ENCODE measurements around the gene TBC1D22A.
"Not testable (repeated sequence)": the region's sequence is repeated elsewhere in the genome, so short reads cannot be mapped to it uniquely, and the experiment has no call there.

Gene TBC1D22A

DNA sequence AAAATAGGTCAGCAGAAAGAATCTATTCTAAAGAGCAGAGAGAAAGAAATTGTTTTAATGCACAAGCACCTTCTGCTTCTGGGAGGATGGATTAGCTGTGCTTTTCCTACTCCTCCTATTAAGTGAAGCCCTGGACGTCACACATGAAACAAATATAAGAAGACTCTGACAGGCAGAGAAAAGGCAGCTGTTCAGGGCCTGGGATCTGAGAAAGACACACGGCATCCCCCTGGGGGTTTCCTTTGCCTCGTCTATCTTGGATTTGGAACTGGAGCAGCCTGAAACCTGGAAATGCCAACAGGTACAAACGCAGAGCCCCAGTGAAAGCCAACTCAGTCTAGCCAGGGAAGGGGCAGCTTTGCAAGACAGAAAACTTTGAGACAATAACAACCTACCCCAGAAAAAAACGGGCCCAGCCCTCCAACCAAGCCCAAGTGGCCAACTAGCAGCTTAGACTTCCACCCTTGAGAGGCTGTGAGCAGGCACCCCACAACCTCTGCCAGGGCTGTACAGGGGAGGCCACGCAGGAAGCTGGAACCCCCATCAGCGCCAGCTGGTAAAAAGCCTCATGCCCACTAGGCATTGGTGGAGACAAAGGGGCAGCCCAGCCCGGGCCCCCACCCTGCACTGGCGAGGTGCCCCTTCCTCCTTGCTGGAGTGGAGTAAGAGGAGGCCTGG is 31.7 kb upstream of the TBC1D22A start:
- H3K4me3 ChIP-seq (ENCODE audit: low read length) = no peak overlapping the region
- H3K4me2 ChIP-seq (ENCODE audit: low read length) = no peak overlapping the region
- peaks cover 26% of the 10 kb centered on the region for H3K4me1 ChIP-seq (ENCODE audit: control insufficient read depth, insufficient read depth, low read length)
- H3K27me3 ChIP-seq (ENCODE audit: control insufficient read depth, insufficient read depth, low read length) = no peaks in the 10 kb centered on the region
- H3K36me3 ChIP-seq (ENCODE audit: insufficient read depth, low read length) = no peaks in the 10 kb centered on the region
- no peak overlapping the region for H3K9ac ChIP-seq (ENCODE audit: low read depth, low read length)
- H3K9me3 ChIP-seq (replicated peaks; ENCODE audit: low read length) = no peaks in the 10 kb centered on the region

DNA sequence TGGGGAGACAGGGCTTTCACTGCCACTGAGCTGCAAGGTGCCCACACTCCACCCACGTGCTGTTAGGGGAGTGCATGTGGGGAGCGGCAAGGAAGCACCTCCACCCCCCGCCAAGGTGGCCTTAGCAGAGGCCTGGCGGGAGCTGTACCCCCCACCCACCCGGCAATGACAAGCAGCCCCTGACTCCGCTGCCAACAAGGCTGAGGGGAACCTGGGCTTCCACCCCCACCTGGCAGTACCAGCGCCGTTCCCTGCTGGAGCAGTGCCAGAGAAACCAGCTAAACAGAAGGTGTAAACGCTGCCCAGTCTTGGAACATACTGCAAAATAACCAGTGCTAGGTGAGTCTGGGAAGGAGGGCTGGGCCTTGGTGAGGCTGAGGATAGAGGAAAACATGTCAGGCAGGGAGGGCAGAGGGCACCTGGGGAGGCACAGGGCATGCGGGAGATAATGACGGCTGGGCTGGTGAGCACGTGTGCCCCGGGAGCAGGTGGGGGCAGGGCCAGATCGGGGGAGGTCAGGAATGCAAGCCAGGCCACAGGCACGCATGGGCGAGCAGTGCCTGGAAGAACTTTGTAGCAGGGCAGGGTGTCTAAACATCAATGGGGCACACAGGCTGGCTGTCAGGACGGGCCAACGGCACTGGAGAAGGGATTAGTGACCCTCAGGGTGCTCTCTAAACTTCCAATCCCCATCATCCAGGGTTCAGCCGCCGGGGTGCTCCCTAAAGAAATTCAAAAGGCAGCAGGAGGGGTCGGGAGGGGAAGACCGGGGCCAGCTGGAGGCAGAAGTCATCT is 31.0 kb upstream of the TBC1D22A start:
- Histone ChIP-seq H3K4me1 (ENCODE audit: control insufficient read depth, insufficient read depth, low read length) (peaks cover 27% of the 10 kb centered on the region), H3K9me3 (replicated peaks; ENCODE audit: low read length) (no peaks in the 10 kb centered on the region), H3K9ac (ENCODE audit: low read depth, low read length) (no peak overlapping the region), H3K4me3 (ENCODE audit: low read length) (no peak overlapping the region), H3K27me3 (ENCODE audit: control insufficient read depth, insufficient read depth, low read length) (no peaks in the 10 kb centered on the region), H3K4me2 (ENCODE audit: low read length) (no peak overlapping the region), H3K36me3 (ENCODE audit: insufficient read depth, low read length) (no peaks in the 10 kb centered on the region)

DNA sequence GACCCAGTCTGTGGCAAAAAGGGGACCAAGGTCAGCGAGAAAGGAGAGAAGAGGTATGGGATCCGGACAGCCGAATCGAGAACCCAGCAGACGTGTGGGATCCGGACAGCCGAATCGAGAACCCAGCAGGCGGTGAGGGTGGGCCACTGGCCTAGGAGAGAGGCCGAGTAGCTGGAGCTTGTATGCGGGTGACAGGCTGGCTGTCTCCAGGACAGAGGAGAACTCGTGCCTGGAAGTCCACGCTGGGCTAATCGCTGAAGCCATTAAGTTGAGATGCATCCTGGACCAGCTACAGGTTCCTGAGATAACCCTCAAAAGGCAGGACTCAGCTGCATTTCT is 30.4 kb upstream of the TBC1D22A start:
- Histone ChIP-seq H3K4me2 (ENCODE audit: low read length) (no peak overlapping the region), H3K9ac (ENCODE audit: low read depth, low read length) (no peak overlapping the region), H3K36me3 (ENCODE audit: insufficient read depth, low read length) (no peaks in the 10 kb centered on the region), H3K27me3 (ENCODE audit: control insufficient read depth, insufficient read depth, low read length) (no peaks in the 10 kb centered on the region), H3K4me1 (ENCODE audit: control insufficient read depth, insufficient read depth, low read length) (peaks cover 30% of the 10 kb centered on the region), H3K9me3 (replicated peaks; ENCODE audit: low read length) (no peaks in the 10 kb centered on the region), H3K4me3 (ENCODE audit: low read length) (no peak overlapping the region)

DNA sequence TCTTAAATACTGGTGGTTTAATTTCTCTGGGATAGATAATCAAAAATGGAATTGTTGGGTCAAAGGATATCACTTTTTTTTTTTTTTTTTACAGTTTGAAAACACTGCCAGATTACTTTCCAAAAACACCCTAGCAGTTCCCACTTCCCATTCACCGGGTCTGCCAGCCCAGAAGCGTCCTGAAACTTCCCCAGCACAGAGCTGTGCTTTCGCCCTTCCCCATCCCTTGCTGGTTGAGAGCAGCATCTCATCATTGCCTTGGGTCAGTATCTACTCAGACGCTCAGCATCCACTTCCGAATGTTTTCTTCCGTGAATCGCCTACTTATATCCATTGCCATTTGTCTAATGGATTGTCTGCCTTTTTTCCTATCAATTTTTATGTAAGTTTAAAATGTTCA is 29.9 kb upstream of the TBC1D22A start:
- Histone ChIP-seq H3K36me3 (ENCODE audit: insufficient read depth, low read length) (no peaks in the 10 kb centered on the region), H3K4me3 (ENCODE audit: low read length) (no peak overlapping the region), H3K9me3 (replicated peaks; ENCODE audit: low read length) (no peaks in the 10 kb centered on the region), H3K4me1 (ENCODE audit: control insufficient read depth, insufficient read depth, low read length) (peaks cover 30% of the 10 kb centered on the region), H3K27me3 (ENCODE audit: control insufficient read depth, insufficient read depth, low read length) (no peaks in the 10 kb centered on the region), H3K9ac (ENCODE audit: low read depth, low read length) (no peak overlapping the region), H3K4me2 (ENCODE audit: low read length) (no peak overlapping the region)

DNA sequence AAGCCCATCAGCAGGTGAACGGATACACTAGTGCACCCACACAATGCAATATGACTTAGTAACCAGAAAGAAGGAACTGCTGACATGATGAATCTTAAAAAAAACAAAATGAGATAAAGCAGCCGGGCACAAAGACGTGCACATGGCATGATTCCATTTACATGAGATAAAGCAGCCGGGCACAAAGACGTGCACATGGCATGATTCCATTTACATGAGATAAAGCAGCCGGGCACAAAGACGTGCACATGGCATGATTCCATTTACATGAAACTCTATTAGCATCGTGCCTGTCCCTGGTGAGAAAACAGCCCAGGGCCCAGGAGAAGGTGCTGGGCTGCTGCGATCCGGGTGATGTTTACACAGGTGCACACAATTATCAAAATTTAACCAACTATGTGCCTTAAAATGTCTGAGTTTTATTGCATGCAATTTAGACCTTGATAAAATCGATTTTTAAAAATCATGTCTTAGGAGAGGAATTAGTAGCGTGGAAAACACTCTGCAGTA is 28.2 kb upstream of the TBC1D22A start:
- H3K4me1 ChIP-seq (ENCODE audit: control insufficient read depth, insufficient read depth, low read length) = peaks cover 37% of the 10 kb centered on the region

DNA sequence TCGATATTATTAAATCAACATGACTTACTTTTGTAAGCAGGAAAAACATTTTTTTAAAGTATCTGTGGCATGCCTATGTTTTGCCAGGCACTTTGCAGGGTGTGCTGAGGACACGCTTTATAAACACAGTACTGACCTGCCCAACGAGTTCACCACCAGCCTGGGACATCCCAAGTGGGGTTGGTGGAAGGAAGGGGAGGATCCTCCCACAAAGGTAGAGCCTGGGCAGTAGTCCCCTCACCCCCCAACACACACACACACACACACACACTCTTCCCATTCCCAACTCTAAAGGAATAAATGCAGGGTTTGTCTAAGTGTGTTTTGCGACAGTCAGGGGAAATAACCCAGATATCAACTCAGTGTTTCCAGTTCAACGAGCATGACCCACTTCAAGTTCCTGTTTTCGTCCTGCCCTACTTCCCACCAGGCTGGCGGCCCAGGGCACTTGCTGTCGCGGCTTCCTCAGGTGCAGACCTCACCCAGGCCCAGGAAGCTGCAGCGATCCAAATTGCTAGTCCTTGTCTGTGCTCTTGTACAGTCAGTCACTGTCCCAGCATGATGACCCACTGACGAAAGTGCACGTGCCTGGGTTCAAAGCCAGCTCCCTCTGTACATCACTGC is 27.5 kb upstream of the TBC1D22A start:
- Histone ChIP-seq H3K9me3 (replicated peaks; ENCODE audit: low read length) (no peaks in the 10 kb centered on the region), H3K36me3 (ENCODE audit: insufficient read depth, low read length) (no peaks in the 10 kb centered on the region), H3K4me1 (ENCODE audit: control insufficient read depth, insufficient read depth, low read length) (peaks cover 42% of the 10 kb centered on the region), H3K9ac (ENCODE audit: low read depth, low read length) (no peak overlapping the region), H3K4me2 (ENCODE audit: low read length) (peak overlapping the region; percentile 48), H3K4me3 (ENCODE audit: low read length) (no peak overlapping the region), H3K27me3 (ENCODE audit: control insufficient read depth, insufficient read depth, low read length) (no peaks in the 10 kb centered on the region)

More for the DNA sequence above, 28.2 kb upstream of the TBC1D22A start:
- not testable (repeated sequence) for H3K36me3 ChIP-seq (ENCODE audit: insufficient read depth, low read length); H3K9me3 ChIP-seq (replicated peaks; ENCODE audit: low read length); H3K27me3 ChIP-seq (ENCODE audit: control insufficient read depth, insufficient read depth, low read length); H3K9ac ChIP-seq (ENCODE audit: low read depth, low read length); H3K4me3 ChIP-seq (ENCODE audit: low read length)
- peak overlapping the region; percentile 48 for H3K4me2 ChIP-seq (ENCODE audit: low read length)

DNA sequence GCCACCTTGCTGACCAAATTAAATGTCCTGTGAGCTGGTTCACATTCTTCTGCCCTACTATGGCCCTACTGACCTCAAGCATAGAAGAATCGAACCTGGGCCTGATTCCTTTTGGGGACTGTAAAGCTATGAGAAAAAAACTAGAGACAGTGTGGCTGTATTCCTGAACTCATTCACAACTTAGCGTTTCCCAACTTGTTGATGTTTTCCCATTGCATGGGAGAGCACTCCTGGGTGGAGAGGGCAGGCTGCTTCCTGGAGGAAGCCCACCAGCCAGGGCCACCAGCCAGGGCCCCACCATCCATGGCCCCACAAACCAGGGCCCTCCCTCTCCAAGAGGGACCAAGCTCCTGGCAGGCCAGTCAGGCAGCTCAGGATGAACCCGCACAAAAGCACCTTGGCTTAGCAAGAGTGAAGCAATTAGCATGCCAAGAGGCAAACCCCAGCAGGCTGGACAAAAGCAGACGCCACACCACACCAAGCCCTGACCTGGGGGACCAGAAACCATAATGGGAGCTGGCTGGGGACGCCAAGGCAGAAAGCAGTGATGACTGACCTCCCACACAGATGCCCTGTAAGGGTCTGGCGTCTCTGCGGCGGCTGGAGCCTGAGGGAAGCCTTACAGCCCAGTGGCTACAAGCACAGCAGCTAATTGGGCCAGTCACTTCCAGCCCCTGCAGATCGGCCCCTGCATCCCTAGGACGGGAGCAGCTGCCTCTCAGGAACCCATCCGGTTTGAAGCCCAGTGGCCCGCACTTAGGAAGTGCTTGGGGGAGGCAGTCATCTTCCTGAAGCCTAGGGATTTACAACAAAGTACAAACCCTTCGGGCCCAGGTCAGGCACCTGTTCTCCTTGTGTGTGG is 26.5 kb upstream of the TBC1D22A start:
- Histone ChIP-seq H3K36me3 (ENCODE audit: insufficient read depth, low read length) (no peaks in the 10 kb centered on the region), H3K9me3 (replicated peaks; ENCODE audit: low read length) (no peaks in the 10 kb centered on the region), H3K4me2 (ENCODE audit: low read length) (peak overlapping the region; percentile 76), H3K4me3 (ENCODE audit: low read length) (no peak overlapping the region), H3K9ac (ENCODE audit: low read depth, low read length) (no peak overlapping the region), H3K4me1 (ENCODE audit: control insufficient read depth, insufficient read depth, low read length) (peaks cover 42% of the 10 kb centered on the region), H3K27me3 (ENCODE audit: control insufficient read depth, insufficient read depth, low read length) (no peaks in the 10 kb centered on the region)

DNA sequence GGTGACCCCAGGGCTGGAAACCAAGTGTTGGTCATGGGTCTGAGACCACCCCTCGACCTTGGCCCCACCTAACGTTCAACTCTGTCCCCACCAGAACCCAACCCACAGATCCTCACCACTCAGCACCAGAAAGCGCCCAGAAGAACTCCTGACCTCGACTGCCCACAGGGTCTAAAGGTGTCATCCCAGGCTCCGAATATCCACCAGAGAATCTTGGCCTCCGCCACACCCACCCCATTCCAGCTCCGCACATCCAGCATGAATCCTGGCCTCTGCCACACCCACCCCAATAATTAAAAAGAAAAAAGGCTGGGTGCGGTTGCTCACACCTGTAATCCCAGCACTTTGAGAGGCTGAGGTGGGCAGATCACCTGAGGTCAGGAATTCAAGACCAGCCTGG is 25.7 kb upstream of the TBC1D22A start:
- Histone ChIP-seq H3K4me3 (ENCODE audit: low read length) (peak overlapping the region; percentile 68), H3K4me1 (ENCODE audit: control insufficient read depth, insufficient read depth, low read length) (peaks cover 42% of the 10 kb centered on the region), H3K27me3 (ENCODE audit: control insufficient read depth, insufficient read depth, low read length) (no peaks in the 10 kb centered on the region), H3K9ac (ENCODE audit: low read depth, low read length) (peak overlapping the region; percentile 78), H3K36me3 (ENCODE audit: insufficient read depth, low read length) (no peaks in the 10 kb centered on the region), H3K9me3 (replicated peaks; ENCODE audit: low read length) (no peaks in the 10 kb centered on the region), H3K4me2 (ENCODE audit: low read length) (peak overlapping the region; percentile 76)

DNA sequence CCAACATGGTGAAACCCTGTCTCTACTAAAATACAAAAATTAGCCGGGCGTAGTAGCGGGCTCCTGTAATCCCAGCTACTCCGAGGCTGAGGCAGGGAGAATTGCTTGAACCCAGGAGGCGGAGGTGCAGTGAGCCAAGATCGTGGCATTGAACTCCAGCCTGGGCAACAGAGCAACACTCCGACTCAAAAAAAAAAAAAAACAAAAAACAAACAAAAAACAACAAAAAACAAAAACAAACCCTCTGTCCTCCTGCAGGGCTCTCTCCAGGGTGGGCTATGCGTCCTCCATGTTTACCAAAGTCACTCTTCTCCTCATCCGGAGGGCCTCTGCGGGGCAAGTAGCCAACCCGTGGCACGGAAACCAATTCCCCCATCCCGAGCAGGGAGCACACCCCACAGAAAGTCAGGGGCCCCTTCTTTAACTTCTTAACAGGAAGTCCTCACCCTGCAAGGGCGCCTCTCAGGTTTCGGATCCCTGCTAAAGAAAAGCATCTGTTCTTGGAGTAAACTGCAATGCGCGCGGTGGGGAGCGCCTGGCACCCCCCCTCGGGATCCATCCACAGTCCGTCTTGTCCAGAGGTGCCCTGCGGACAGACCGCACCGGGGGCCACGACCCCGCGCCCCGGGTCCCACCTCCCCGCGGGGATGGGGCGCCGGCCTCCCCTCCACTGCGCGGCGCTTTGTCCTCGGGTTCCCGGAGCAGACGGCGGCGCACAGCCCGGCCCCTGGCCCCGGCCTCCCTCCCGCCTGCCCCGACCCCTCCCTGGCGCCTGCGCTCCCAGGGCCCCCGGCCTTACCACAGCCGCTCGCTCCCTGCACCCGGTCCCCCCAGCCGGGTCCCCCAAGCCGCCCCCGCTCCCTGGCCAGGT is 25.1 kb upstream of the TBC1D22A start:
- peak overlapping the region; percentile 78 for H3K9ac ChIP-seq (ENCODE audit: low read depth, low read length)
- no peaks in the 10 kb centered on the region for H3K9me3 ChIP-seq (replicated peaks; ENCODE audit: low read length)
- peaks cover 42% of the 10 kb centered on the region for H3K4me1 ChIP-seq (ENCODE audit: control insufficient read depth, insufficient read depth, low read length)
- peak overlapping the region; percentile 68 for H3K4me3 ChIP-seq (ENCODE audit: low read length)
- no peaks in the 10 kb centered on the region for H3K36me3 ChIP-seq (ENCODE audit: insufficient read depth, low read length)
- H3K27me3 ChIP-seq (ENCODE audit: control insufficient read depth, insufficient read depth, low read length) = no peaks in the 10 kb centered on the region
- peak overlapping the region; percentile 76 for H3K4me2 ChIP-seq (ENCODE audit: low read length)

DNA sequence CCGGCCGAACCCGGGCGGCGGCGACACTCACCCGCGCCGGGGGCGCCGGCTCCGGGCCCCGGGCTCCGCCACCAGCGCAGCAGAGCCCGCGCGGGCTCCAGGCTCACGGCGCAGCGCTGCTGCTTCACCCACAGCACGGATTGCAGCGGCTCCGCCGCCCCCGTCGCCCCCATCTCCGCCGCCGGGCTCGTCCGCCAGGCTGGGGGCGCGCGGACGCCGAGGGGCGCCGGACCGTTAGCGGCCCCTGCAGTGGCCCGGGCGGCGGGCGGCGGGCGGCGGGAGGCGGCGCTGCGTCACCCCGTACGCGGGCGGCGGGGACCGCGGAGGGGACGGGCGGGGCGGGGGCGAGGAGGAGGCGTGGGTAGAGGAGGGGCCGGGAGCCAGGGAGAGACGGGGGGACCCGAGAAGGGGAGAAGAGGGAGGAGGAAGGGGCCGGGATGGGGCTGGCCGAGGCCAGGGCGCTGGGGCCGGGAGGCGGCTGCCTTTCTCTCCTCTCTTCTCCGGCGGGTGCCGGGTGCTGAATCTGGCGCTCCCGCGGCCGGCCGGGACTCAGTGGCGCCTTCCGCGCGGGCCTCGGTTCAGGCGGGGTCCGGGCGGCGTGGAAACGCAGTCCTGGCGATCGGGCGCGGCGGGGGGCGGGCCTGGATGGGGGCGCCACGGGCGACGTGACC is 24.3 kb upstream of the TBC1D22A start, which contains the start of gene CERK:
Gene CERK, minus strand, starts transcription at position 277 of the 671 bp plus-strand sequence. Its CDS starts 104 bp downstream, at position 173.
- H3K4me3 ChIP-seq (ENCODE audit: low read length) = peak within 1 kb of the TSS; percentile 68
- H3K36me3 ChIP-seq (ENCODE audit: insufficient read depth, low read length) = no peaks in the 10 kb centered on the region
- H3K9me3 ChIP-seq (replicated peaks; ENCODE audit: low read length) = no peaks in the 10 kb centered on the region
- peaks cover 42% of the 10 kb centered on the region for H3K4me1 ChIP-seq (ENCODE audit: control insufficient read depth, insufficient read depth, low read length)
- no peaks in the 10 kb centered on the region for H3K27me3 ChIP-seq (ENCODE audit: control insufficient read depth, insufficient read depth, low read length)
- peak within 1 kb of the TSS; percentile 78 for H3K9ac ChIP-seq (ENCODE audit: low read depth, low read length)
- peak within 1 kb of the TSS; percentile 82 for H3K4me2 ChIP-seq (ENCODE audit: low read length)
